SK-N-SH (cell line): ENCODE results near the gene FGF4. TPM values are rescaled to one million over a fixed set of nuclear protein-coding genes. Genes with fewer than 3 reads are reported as not detected.

Experiments
- CTCF ChIA-PET: fragments of 300-600, 350-600 bp; formaldehyde crosslinking; extraction: SDS; loops from one replicate; lab custom pipeline; 2021; lab: Yijun Ruan, JAX
- POLR2A ChIA-PET: fragments of 350-600 bp; sonication (Branson Sonifier 250); formaldehyde crosslinking; extraction: SDS; loops from one replicate; lab custom pipeline; 2020; ENCODE audit warnings: antibody characterized with exemption, inconsistent platforms; lab: Yijun Ruan, JAX
- DNase-seq: peaks from one replicate; pipeline ENCODE4 v3.0.0; 2012
- H2AFZ ChIP-seq: fragments of 200-600 bp; sonication (generic); 2 replicates; pipeline ENCODE4 v1.8.1; 2016; ENCODE audit warnings: antibody characterized with exemption, mild to moderate bottlenecking, low read depth
- H3F3A ChIP-seq: fragments of 200-600 bp; sonication (generic); replicated peaks from 2 replicates; pipeline ENCODE3; 2016; ENCODE audit warnings: antibody characterized with exemption, mild to moderate bottlenecking; ENCODE audit not compliant: insufficient read depth
- H3K27ac ChIP-seq, 2 experiments: fragments of 200-500 bp in 1 of 2; fragments of 200-600 bp in 1 of 2; sonication (Bioruptor generic) in 1 of 2; sonication (generic), shearing (Covaris generic) in 1 of 2; 2 replicates each; pipeline versions ENCODE4 v1.5.1 to v1.6.1; 2014 to 2016; ENCODE audit warnings: low read depth in 2 of 2, inconsistent platforms in 1 of 2, low read length in 1 of 2, mild to moderate bottlenecking in 1 of 2, mixed read lengths in 1 of 2
- H3K27me3 ChIP-seq: fragments of 200-600 bp; sonication (generic), shearing (Covaris generic); 2 replicates; pipeline ENCODE4 v1.6.1; 2016; ENCODE audit warnings: mixed run types; ENCODE audit not compliant: insufficient read depth
- H3K36me3 ChIP-seq, 2 experiments: fragments of 200-500 bp in 1 of 2; fragments of 200-600 bp in 1 of 2; sonication (Bioruptor generic) in 1 of 2; sonication (generic) in 1 of 2; replicated peaks in 1 of 2; 2 replicates each; pipeline versions ENCODE3 to v1.5.1; 2014 to 2016; ENCODE audit warnings: low read length in 1 of 2, mild to moderate bottlenecking in 1 of 2; ENCODE audit not compliant: insufficient read depth in 2 of 2, control insufficient read depth in 1 of 2
- H3K4me1 ChIP-seq, 2 experiments: fragments of 200-500 bp in 1 of 2; fragments of 200-600 bp in 1 of 2; sonication (Bioruptor generic) in 1 of 2; sonication (generic), shearing (Covaris generic) in 1 of 2; 2 replicates each; pipeline versions ENCODE4 v1.5.1 to v1.6.1; 2014 to 2016; ENCODE audit warnings: low read depth in 1 of 2, low read length in 1 of 2, mixed run types in 1 of 2; ENCODE audit not compliant: insufficient read depth in 2 of 2, control insufficient read depth in 1 of 2
- H3K4me2 ChIP-seq: fragments of 200-600 bp; sonication (generic), shearing (Covaris generic); 2 replicates; pipeline ENCODE4 v1.6.1; 2017; ENCODE audit warnings: mixed run types
- H3K4me3 ChIP-seq, 2 experiments: fragments of 200-500 bp in 1 of 2; fragments of 200-600 bp in 1 of 2; sonication (Bioruptor generic) in 1 of 2; sonication (generic), shearing (Covaris generic) in 1 of 2; 2 replicates each; pipeline versions ENCODE4 v1.5.1 to v1.8.1; 2014 to 2016; ENCODE audit warnings: low read depth in 2 of 2, inconsistent platforms in 1 of 2, low read length in 1 of 2, mild to moderate bottlenecking in 1 of 2, mixed read lengths in 1 of 2, moderate library complexity in 1 of 2
- H3K79me2 ChIP-seq: fragments of 200-600 bp; sonication (generic); 2 replicates; pipeline ENCODE4 v1.8.1; 2017; ENCODE audit warnings: mild to moderate bottlenecking; ENCODE audit not compliant: insufficient read depth
- H3K9ac ChIP-seq: fragments of 200-600 bp; sonication (generic); 2 replicates; pipeline ENCODE4 v1.6.1; 2017; ENCODE audit warnings: mixed run types
- H3K9me2 ChIP-seq: fragments of 200-600 bp; sonication (generic); 2 replicates; pipeline ENCODE4 v1.6.1; 2017; ENCODE audit warnings: mixed run types
- H3K9me3 ChIP-seq: fragments of 200-600 bp; sonication (generic); 2 replicates; pipeline ENCODE4 v1.6.1; 2017; ENCODE audit warnings: mixed run types, mild to moderate bottlenecking, moderate library complexity
- H4K20me1 ChIP-seq: fragments of 200-600 bp; sonication (generic); 2 replicates; pipeline ENCODE4 v1.6.1; 2017; ENCODE audit warnings: mild to moderate bottlenecking, mixed run types; ENCODE audit not compliant: insufficient read depth
- CTCF ChIP-seq: fragments of 200-600 bp; sonication (generic); IDR thresholded peaks from 2 replicates; pipeline ENCODE4 v1.6.1; 2017; ENCODE audit warnings: antibody characterized with exemption, mild to moderate bottlenecking, moderate library complexity
- EP300 ChIP-seq, 2 experiments: IDR thresholded peaks; 2 replicates each; pipeline versions ENCODE4 v1.4.0 to v1.6.1; 2012; ENCODE audit warnings: borderline replicate concordance in 1 of 2, low read depth in 1 of 2, low read length in 1 of 2
- FOSL2 ChIP-seq: IDR thresholded peaks from 2 replicates; pipeline ENCODE4 v1.4.0; 2012; ENCODE audit warnings: low read depth, mild to moderate bottlenecking, moderate library complexity, borderline replicate concordance
- FOXJ3 ChIP-seq: sonication (generic); formaldehyde crosslinking; IDR thresholded peaks from 2 replicates; pipeline ENCODE4 v1.5.1; 2020; ENCODE audit warnings: mild to moderate bottlenecking, missing genetic modification reagents
- FOXM1 ChIP-seq: IDR thresholded peaks from 2 replicates; pipeline ENCODE4 v1.4.0; 2012; ENCODE audit warnings: low read depth, mild to moderate bottlenecking
- GABPA ChIP-seq: IDR thresholded peaks from 2 replicates; pipeline ENCODE4 v1.4.0; 2012; ENCODE audit warnings: low read depth, mild to moderate bottlenecking
- GATA2 ChIP-seq: sonication (generic); formaldehyde crosslinking; IDR thresholded peaks from 2 replicates; pipeline ENCODE4 v1.5.0; 2020; ENCODE audit warnings: mild to moderate bottlenecking, missing genetic modification reagents
- JUND ChIP-seq: IDR thresholded peaks from 2 replicates; pipeline ENCODE4 v1.4.0; 2012
- MAX ChIP-seq: IDR thresholded peaks from 2 replicates; pipeline ENCODE4 v1.4.0; 2012; ENCODE audit warnings: low read depth
- MEF2A ChIP-seq: IDR thresholded peaks from 2 replicates; pipeline ENCODE4 v1.4.0; 2012; ENCODE audit warnings: low read depth, borderline replicate concordance
- MXI1 ChIP-seq: IDR thresholded peaks from 2 replicates; pipeline ENCODE4 v1.6.1; 2012; ENCODE audit warnings: mild to moderate bottlenecking, low read depth, low read length, improper control_type of control experiment
- NFIC ChIP-seq: IDR thresholded peaks from 2 replicates; pipeline ENCODE4 v1.4.0; 2012; ENCODE audit warnings: borderline replicate concordance
- NRF1 ChIP-seq: IDR thresholded peaks from 2 replicates; pipeline ENCODE4 v1.6.1; 2012; ENCODE audit warnings: low read depth, mild to moderate bottlenecking, low read length
- REST ChIP-seq: IDR thresholded peaks from 2 replicates; pipeline ENCODE4 v1.6.1; 2012; ENCODE audit warnings: mild to moderate bottlenecking, low read depth, low read length, moderate library complexity
- RFX5 ChIP-seq: IDR thresholded peaks from 2 replicates; pipeline ENCODE4 v1.6.1; 2012; ENCODE audit warnings: mild to moderate bottlenecking, improper control_type of control experiment, low read length
- RXRA ChIP-seq: IDR thresholded peaks from 2 replicates; pipeline ENCODE4 v1.4.0; 2012; ENCODE audit warnings: low read depth, mild to moderate bottlenecking, borderline replicate concordance
- SIN3A ChIP-seq: IDR thresholded peaks from 2 replicates; pipeline ENCODE4 v1.6.1; 2012; ENCODE audit warnings: low read depth, mild to moderate bottlenecking, low read length, moderate library complexity, borderline replicate concordance
- TAF1 ChIP-seq: IDR thresholded peaks from 2 replicates; pipeline ENCODE4 v1.6.1; 2012; ENCODE audit warnings: low read depth, mild to moderate bottlenecking, low read length, moderate library complexity, borderline replicate concordance
- WGBS: methylation state at CpG from one replicate; pipeline ENCODE4 v1.1.6; 2017; ENCODE audit warnings: low lambda C conversion rate; 5-methylcytosine and 5-hydroxymethylcytosine counted together
- polyA plus RNA-seq, 3 experiments: library from polyadenylated mRNA; depleted of rRNA; stranded (reverse); fragments of >200 nt; gene quantifications; 2 replicates each; pipeline ENCODE4 v1.2.3, GENCODE V29; 2012
- TF ChIP-seq, protein P1 (sequence below): IDR thresholded peaks from 2 replicates; pipeline ENCODE4; 2012
- TF ChIP-seq, protein P2 (sequence below): IDR thresholded peaks from 2 replicates; pipeline ENCODE4 v1.4.0; 2012; ENCODE audit warnings: low read depth, borderline replicate concordance

Gene FGF4
- polyA plus RNA-seq, 1 of the 3 experiments (the other 2 are of a cell fraction): not detected

DNA sequence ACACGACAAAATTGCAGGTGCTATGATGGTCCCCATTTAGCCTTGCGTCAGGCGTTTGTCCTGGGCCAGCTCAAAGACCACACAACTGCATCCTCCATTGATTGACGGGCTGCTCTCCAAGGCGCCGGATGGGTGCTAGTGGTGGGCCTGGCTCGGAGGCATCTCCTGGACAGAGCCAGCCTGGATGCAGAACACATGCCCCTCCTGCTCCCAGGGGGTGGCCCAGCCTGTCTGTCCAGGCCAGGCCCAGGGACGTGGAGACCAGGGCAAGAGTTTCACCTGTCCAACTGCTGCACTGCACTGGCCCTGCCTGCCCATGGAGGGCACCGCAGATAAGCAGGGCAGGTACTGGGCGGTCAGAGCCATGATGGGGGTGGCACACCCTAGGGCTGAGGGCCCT is 47.9 kb downstream of the FGF4 start:
- H2AFZ ChIP-seq: no peak overlapping the region
- POLR2A ChIA-PET: no interaction called here
- no peaks in the 10 kb centered on the region for H3K9me2 ChIP-seq
- no peaks in the 10 kb centered on the region for H3K9me3 ChIP-seq
- TF ChIP-seq GATA2 (CRISPR knock-in tag) (no peak), MXI1 (no peak), TAF1 (no peak), FOXJ3 (CRISPR knock-in tag) (no peak)
- TF ChIP-seq, all 33 proteins: peak for 0
- 73% methylated on average over 8 of the region's 10 CpGs for WGBS
- Histone ChIP-seq H3F3A (no peaks in the 10 kb centered on the region), H3K27ac (no peak overlapping the region), H3K79me2 (no peaks in the 10 kb centered on the region), H3K4me3 (no peak overlapping the region), H3K36me3 (no peaks in the 10 kb centered on the region), H3K9ac (no peak overlapping the region), H3K4me2 (no peak overlapping the region), H4K20me1 (no peaks in the 10 kb centered on the region), H3K27me3 (peaks cover 26% of the 10 kb centered on the region; the same call in 1 of the 2 replicates), H3K4me1 (no peaks in the 10 kb centered on the region)
- CTCF ChIA-PET: interaction anchor here (1.4 to 2.5 kb wide), 2 partner anchors 22 to 192 kb away, joined by 5 to 7 read pairs; no protein-coding TSS in a partner anchor
- DNase-seq: no peak

DNA sequence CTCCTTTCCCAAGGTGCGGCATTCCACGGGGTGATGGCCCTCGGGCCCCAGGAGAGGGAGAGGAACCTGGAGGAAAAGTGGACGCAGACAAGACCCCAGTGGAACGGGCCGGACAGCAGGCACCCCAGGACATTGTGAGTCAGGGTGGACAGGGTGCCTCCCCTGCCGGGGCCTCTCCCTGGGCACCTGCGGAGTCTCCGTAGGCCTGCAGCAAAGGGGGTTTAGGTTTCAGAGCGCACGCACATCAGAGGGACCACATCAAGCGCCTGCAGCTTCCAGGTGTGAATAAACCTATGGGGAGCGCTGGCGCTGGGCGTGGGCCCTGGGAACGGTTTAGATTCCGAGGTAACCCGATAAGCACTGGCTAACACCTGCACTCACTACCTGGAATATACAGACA is 48.7 kb downstream of the FGF4 start:
- ChIA-PET CTCF (interaction anchor here (2.5 kb wide), 2 partner anchors 10 to 21 kb away, joined by 6 to 7 read pairs; no protein-coding TSS in a partner anchor), POLR2A (no interaction called here)
- 73% methylated on average over 10 of the region's 18 CpGs for WGBS
- no peak for DNase-seq
- H3K9ac ChIP-seq: no peak overlapping the region
- H2AFZ ChIP-seq: no peak overlapping the region
- no peak overlapping the region for H3K4me2 ChIP-seq
- no peaks in the 10 kb centered on the region for H4K20me1 ChIP-seq
- H3K36me3 ChIP-seq: no peaks in the 10 kb centered on the region
- H3K27me3 ChIP-seq: peaks cover 34% of the 10 kb centered on the region; the same call in 1 of the 2 replicates
- no peak overlapping the region for H3K4me3 ChIP-seq
- no peaks in the 10 kb centered on the region for H3K79me2 ChIP-seq
- no peak overlapping the region for H3K27ac ChIP-seq
- no peaks in the 10 kb centered on the region for H3K9me2 ChIP-seq
- no peaks in the 10 kb centered on the region for H3K4me1 ChIP-seq
- H3K9me3 ChIP-seq: no peaks in the 10 kb centered on the region
- no peaks in the 10 kb centered on the region for H3F3A ChIP-seq
- TF ChIP-seq JUND (no peak), FOXM1 (no peak), FOSL2 (no peak), SIN3A (no peak), REST (no peak), EP300 (IDR thresholded peaks at IDR 0.05; ENCODE audit: borderline replicate concordance in 1 of 2, low read depth in 1 of 2, low read length in 1 of 2) (no peak), NRF1 (no peak), GABPA (no peak), NFIC (no peak), MEF2A (no peak), FOXJ3 (CRISPR knock-in tag) (no peak), MAX (no peak), RXRA (no peak), RFX5 (no peak), CTCF (no peak)
- TF ChIP-seq, protein P1, sequence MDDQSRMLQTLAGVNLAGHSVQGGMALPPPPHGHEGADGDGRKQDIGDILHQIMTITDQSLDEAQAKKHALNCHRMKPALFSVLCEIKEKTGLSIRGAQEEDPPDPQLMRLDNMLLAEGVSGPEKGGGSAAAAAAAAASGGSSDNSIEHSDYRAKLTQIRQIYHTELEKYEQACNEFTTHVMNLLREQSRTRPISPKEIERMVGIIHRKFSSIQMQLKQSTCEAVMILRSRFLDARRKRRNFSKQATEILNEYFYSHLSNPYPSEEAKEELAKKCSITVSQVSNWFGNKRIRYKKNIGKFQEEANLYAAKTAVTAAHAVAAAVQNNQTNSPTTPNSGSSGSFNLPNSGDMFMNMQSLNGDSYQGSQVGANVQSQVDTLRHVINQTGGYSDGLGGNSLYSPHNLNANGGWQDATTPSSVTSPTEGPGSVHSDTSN: no peak
- TF ChIP-seq, protein P2, sequence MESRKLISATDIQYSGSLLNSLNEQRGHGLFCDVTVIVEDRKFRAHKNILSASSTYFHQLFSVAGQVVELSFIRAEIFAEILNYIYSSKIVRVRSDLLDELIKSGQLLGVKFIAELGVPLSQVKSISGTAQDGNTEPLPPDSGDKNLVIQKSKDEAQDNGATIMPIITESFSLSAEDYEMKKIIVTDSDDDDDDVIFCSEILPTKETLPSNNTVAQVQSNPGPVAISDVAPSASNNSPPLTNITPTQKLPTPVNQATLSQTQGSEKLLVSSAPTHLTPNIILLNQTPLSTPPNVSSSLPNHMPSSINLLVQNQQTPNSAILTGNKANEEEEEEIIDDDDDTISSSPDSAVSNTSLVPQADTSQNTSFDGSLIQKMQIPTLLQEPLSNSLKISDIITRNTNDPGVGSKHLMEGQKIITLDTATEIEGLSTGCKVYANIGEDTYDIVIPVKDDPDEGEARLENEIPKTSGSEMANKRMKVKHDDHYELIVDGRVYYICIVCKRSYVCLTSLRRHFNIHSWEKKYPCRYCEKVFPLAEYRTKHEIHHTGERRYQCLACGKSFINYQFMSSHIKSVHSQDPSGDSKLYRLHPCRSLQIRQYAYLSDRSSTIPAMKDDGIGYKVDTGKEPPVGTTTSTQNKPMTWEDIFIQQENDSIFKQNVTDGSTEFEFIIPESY: no peak
